ENCODE measurements around the gene IL10. TPM values are rescaled to one million over a fixed set of nuclear protein-coding genes. Genes with fewer than 3 reads are reported as not detected.

Gene IL10
- total RNA-seq, 1 donor from 2014 or later = not detected

- DNase-seq (ENCODE audit: low read depth, low spot score) = no peak
- peak overlapping the region; percentile 19 for H3K27ac Mint-ChIP-seq (ENCODE audit: unreplicated experiment)
- TF ChIP-seq CTCF (conservative IDR thresholded peaks at IDR 0.05) = no peak
These were observed 34.5 kb downstream of the IL10 start for GRCh38 chr1:206737729-206738201.

GRCh38 chr1:206736878-206737728 is 35.2 kb downstream of the IL10 start:
- no peaks in the 10 kb centered on the region for H3K9me3 Mint-ChIP-seq
- TF ChIP-seq CTCF (conservative IDR thresholded peaks at IDR 0.05) = no peak
- no peaks in the 10 kb centered on the region for H3K27me3 Mint-ChIP-seq (ENCODE audit: low read depth)
- no peak overlapping the region for H3K4me3 Mint-ChIP-seq
- H3K4me1 Mint-ChIP-seq = peaks cover 24% of the 10 kb centered on the region
- no peaks in the 10 kb centered on the region for H3K36me3 Mint-ChIP-seq (ENCODE audit: low read depth)
- H3K27ac Mint-ChIP-seq (ENCODE audit: unreplicated experiment) = no peak overlapping the region
- DNase-seq (ENCODE audit: low read depth, low spot score) = no peak

More at GRCh38 chr1:206737729-206738201, 34.5 kb downstream of the IL10 start:
- Mint-ChIP-seq H3K36me3 (ENCODE audit: low read depth) (no peaks in the 10 kb centered on the region), H3K4me3 (no peak overlapping the region), H3K27me3 (ENCODE audit: low read depth) (no peaks in the 10 kb centered on the region), H3K9me3 (no peaks in the 10 kb centered on the region), H3K4me1 (peaks cover 24% of the 10 kb centered on the region)

GRCh38 chr1:206735553-206736031 is 36.7 kb downstream of the IL10 start:
- no peaks in the 10 kb centered on the region for H3K9me3 Mint-ChIP-seq
- no peak overlapping the region for H3K27ac Mint-ChIP-seq (ENCODE audit: unreplicated experiment)
- DNase-seq (ENCODE audit: low read depth, low spot score) = no peak
- peaks cover 24% of the 10 kb centered on the region for H3K4me1 Mint-ChIP-seq
- H3K27me3 Mint-ChIP-seq (ENCODE audit: low read depth) = no peaks in the 10 kb centered on the region
- no peak for TF ChIP-seq CTCF (conservative IDR thresholded peaks at IDR 0.05)
- H3K4me3 Mint-ChIP-seq = no peak overlapping the region
- no peaks in the 10 kb centered on the region for H3K36me3 Mint-ChIP-seq (ENCODE audit: low read depth)

GRCh38 chr1:206734499-206735142 is 37.7 kb downstream of the IL10 start:
- no peaks in the 10 kb centered on the region for H3K36me3 Mint-ChIP-seq (ENCODE audit: low read depth)
- H3K4me3 Mint-ChIP-seq = no peak overlapping the region
- no peak overlapping the region for H3K27ac Mint-ChIP-seq (ENCODE audit: unreplicated experiment)
- peak; percentile 74 for TF ChIP-seq CTCF (conservative IDR thresholded peaks at IDR 0.05)
- DNase-seq (ENCODE audit: low read depth, low spot score) = peak; percentile 69
- no peaks in the 10 kb centered on the region for H3K27me3 Mint-ChIP-seq (ENCODE audit: low read depth)
- H3K9me3 Mint-ChIP-seq = no peaks in the 10 kb centered on the region
- peaks cover 20% of the 10 kb centered on the region for H3K4me1 Mint-ChIP-seq

GRCh38 chr1:206732992-206733391 is 39.3 kb downstream of the IL10 start:
- no peaks in the 10 kb centered on the region for H3K36me3 Mint-ChIP-seq (ENCODE audit: low read depth)
- H3K9me3 Mint-ChIP-seq = no peaks in the 10 kb centered on the region
- no peaks in the 10 kb centered on the region for H3K27me3 Mint-ChIP-seq (ENCODE audit: low read depth)
- DNase-seq (ENCODE audit: low read depth, low spot score) = no peak
- no peak for TF ChIP-seq CTCF (conservative IDR thresholded peaks at IDR 0.05)
- H3K4me1 Mint-ChIP-seq = peaks cover 7% of the 10 kb centered on the region
- no peak overlapping the region for H3K4me3 Mint-ChIP-seq
- no peak overlapping the region for H3K27ac Mint-ChIP-seq (ENCODE audit: unreplicated experiment)
